ENCODE measurements around the gene CAPZA1.

- TF ChIP-seq, protein P1, sequence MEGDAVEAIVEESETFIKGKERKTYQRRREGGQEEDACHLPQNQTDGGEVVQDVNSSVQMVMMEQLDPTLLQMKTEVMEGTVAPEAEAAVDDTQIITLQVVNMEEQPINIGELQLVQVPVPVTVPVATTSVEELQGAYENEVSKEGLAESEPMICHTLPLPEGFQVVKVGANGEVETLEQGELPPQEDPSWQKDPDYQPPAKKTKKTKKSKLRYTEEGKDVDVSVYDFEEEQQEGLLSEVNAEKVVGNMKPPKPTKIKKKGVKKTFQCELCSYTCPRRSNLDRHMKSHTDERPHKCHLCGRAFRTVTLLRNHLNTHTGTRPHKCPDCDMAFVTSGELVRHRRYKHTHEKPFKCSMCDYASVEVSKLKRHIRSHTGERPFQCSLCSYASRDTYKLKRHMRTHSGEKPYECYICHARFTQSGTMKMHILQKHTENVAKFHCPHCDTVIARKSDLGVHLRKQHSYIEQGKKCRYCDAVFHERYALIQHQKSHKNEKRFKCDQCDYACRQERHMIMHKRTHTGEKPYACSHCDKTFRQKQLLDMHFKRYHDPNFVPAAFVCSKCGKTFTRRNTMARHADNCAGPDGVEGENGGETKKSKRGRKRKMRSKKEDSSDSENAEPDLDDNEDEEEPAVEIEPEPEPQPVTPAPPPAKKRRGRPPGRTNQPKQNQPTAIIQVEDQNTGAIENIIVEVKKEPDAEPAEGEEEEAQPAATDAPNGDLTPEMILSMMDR (IDR thresholded peaks at IDR 0.05; ENCODE audit: poor library complexity), result no peak
- TF ChIP-seq EZH2phosphoT487 (IDR thresholded peaks at IDR 0.05; ENCODE audit: low read depth, severe bottlenecking, unreplicated experiment) (no peak), EZH2 (IDR thresholded peaks at IDR 0.05; ENCODE audit: borderline replicate concordance) (no peak)
These were observed 13.9 kb upstream of the CAPZA1 start for GRCh38 chr1:112605633-112606327.

All from hepatocyte (in vitro differentiated cells).